Lower lobe of right lung (tissue), 2 donors: Measurements from ENCODE around the gene ADCY7. TPM values are rescaled to one million over a fixed set of nuclear protein-coding genes. Genes with fewer than 3 reads are reported as not detected.

Experiments used
- ATAC-seq, 2 donors: fragments of 200-7000 bp; cut with Tn5 transposase; one replicate each; pipeline ENCODE4 v1.9.1; 2020 to 2022; ENCODE audit warnings: mild to moderate bottlenecking in 2 of 2, moderate library complexity in 2 of 2
- DNase-seq: peaks from one replicate; pipeline ENCODE4 v3.0.0-alpha.2; 2020
- H3K27ac ChIP-seq: fragments of 200-600 bp; one replicate; pipeline ENCODE4 v1.8.0; 2022
- H3K27me3 ChIP-seq: fragments of 200-600 bp; one replicate; pipeline ENCODE4 v1.8.0; 2022; ENCODE audit warnings: low read depth
- H3K36me3 ChIP-seq: fragments of 200-600 bp; one replicate; pipeline ENCODE4 v1.8.0; 2022; ENCODE audit warnings: mild to moderate bottlenecking
- H3K4me1 ChIP-seq: fragments of 200-600 bp; one replicate; pipeline ENCODE4 v1.8.0; 2022
- H3K4me3 ChIP-seq: fragments of 200-600 bp; one replicate; pipeline ENCODE4 v1.8.0; 2022; ENCODE audit warnings: mild to moderate bottlenecking
- H3K9me3 ChIP-seq: fragments of 200-600 bp; one replicate; pipeline ENCODE4 v1.8.0; 2022
- CTCF ChIP-seq: fragments of 200-600 bp; IDR thresholded peaks from one replicate; pipeline ENCODE4 v1.8.0; 2022; ENCODE audit warnings: antibody characterized with exemption, mild to moderate bottlenecking
- intact Hi-C: fragments of 100-400 bp; cut with DNase I; formaldehyde crosslinking; loops from one replicate; pipeline ENCODE4 v1.11.0; 2022
- total RNA-seq: library from RNA; stranded (reverse); fragmentation: NEBNext Ultra II Directional; extraction: Animal tissue kit (Norgen Biotek cat#: 25700); gene quantifications from one replicate; pipeline ENCODE4 v1.2.1, GENCODE V29; 2021
- donor health status: DM: no; HTN: yes; CAD: no; lungs with severe emphysema.

Gene ADCY7
- total RNA-seq, 1 donor from 2014 or later, result 115 TPM

- DNase-seq, result peak; percentile 74
- no peak for TF ChIP-seq CTCF
- intact Hi-C loops, result no loop called here
- Histone ChIP-seq H3K4me1 (peaks cover 61% of the 10 kb centered on the region), H3K9me3 (no peaks in the 10 kb centered on the region), H3K4me3 (peak overlapping the region; percentile 50), H3K36me3 (no peaks in the 10 kb centered on the region), H3K27me3 (no peaks in the 10 kb centered on the region), H3K27ac (peak overlapping the region; percentile 85)
- ATAC-seq, result peak; percentile 46 to 59
These were observed 7.6 kb downstream of the ADCY7 start for GRCh38 chr16:50273888-50274325.

- Histone ChIP-seq H3K4me3 (peak overlapping the region; percentile 50), H3K9me3 (no peaks in the 10 kb centered on the region), H3K4me1 (peaks cover 60% of the 10 kb centered on the region), H3K36me3 (no peaks in the 10 kb centered on the region), H3K27me3 (no peaks in the 10 kb centered on the region), H3K27ac (peak overlapping the region; percentile 85)
- no peak for TF ChIP-seq CTCF
- DNase-seq (no peak), ATAC-seq (peak; percentile 38 to 48)
- intact Hi-C loops, result no loop called here
These were observed 8.2 kb downstream of the ADCY7 start for GRCh38 chr16:50274326-50275097.

- Histone ChIP-seq H3K36me3 (no peaks in the 10 kb centered on the region), H3K27ac (peak overlapping the region; percentile 85), H3K27me3 (no peaks in the 10 kb centered on the region), H3K9me3 (no peaks in the 10 kb centered on the region), H3K4me1 (peaks cover 63% of the 10 kb centered on the region), H3K4me3 (peak overlapping the region; percentile 50)
- no peak for TF ChIP-seq CTCF
- DNase-seq (no peak), ATAC-seq (no peak)
- intact Hi-C loops, result no loop called here
These were observed 8.7 kb downstream of the ADCY7 start for GRCh38 chr16:50275098-50275415.

- Histone ChIP-seq H3K4me3 (peak overlapping the region; percentile 50), H3K4me1 (peaks cover 61% of the 10 kb centered on the region)
- no peak for ATAC-seq
These were observed 9.3 kb downstream of the ADCY7 start for GRCh38 chr16:50275428-50276325.

GRCh38 chr16:50276326-50276640 is 9.9 kb downstream of the ADCY7 start:
- Histone ChIP-seq H3K27me3 (no peaks in the 10 kb centered on the region), H3K27ac (peak overlapping the region; percentile 32), H3K36me3 (no peaks in the 10 kb centered on the region), H3K4me1 (peaks cover 61% of the 10 kb centered on the region), H3K4me3 (peak overlapping the region; percentile 50), H3K9me3 (no peaks in the 10 kb centered on the region)
- DNase-seq (no peak), ATAC-seq (no peak)
- intact Hi-C loops, result no loop called here
- no peak for TF ChIP-seq CTCF

More at GRCh38 chr16:50275428-50276325, 9.3 kb downstream of the ADCY7 start:
- Histone ChIP-seq H3K9me3 (no peaks in the 10 kb centered on the region), H3K27me3 (no peaks in the 10 kb centered on the region), H3K36me3 (no peaks in the 10 kb centered on the region), H3K27ac (peak overlapping the region; percentile 85)
- TF ChIP-seq CTCF, result no peak
- no peak for DNase-seq
- intact Hi-C loops, result no loop called here
